ENCODE results near the gene SMG5. TPM values are rescaled to one million over a fixed set of nuclear protein-coding genes. Genes with fewer than 3 reads are reported as not detected.

The SMG5 gene
- total RNA-seq, 6 experiments from 2014 or later = 46.8 to 56.5 (median 50.6) TPM

DNA sequence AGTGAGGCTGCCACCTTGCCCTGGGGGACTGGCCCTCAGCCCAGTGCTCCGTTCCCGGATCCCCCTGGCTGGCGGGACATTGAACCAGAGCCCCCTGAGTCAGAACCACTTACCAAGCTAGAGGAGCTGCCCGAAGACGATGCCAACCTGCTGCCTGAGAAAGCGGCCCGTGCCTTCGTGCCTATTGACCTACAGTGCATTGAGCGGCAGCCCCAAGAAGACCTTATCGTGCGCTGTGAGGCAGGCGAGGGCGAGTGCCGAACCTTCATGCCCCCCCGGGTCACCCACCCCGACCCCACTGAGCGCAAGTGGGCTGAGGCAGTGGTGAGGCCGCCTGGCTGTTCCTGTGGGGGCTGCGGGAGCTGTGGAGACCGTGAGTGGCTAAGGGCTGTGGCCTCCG lies 2.8 kb upstream of the SMG5 start:
- Mint-ChIP-seq H3K4me1 (ENCODE audit: low read depth) (peaks cover 34% of the 10 kb centered on the region), H3K27ac (no peak overlapping the region), H3K27me3 (ENCODE audit: insufficient read depth) (peaks cover 6% of the 10 kb centered on the region), H3K9me3 (no peaks in the 10 kb centered on the region), H3K36me3 (ENCODE audit: low read depth) (peaks cover 4% of the 10 kb centered on the region; the same call in 1 of the 2 replicates), H3K4me3 (no peak overlapping the region)
- no peak for DNase-seq
- no peak for TF ChIP-seq CTCF (IDR thresholded peaks at IDR 0.05)

DNA sequence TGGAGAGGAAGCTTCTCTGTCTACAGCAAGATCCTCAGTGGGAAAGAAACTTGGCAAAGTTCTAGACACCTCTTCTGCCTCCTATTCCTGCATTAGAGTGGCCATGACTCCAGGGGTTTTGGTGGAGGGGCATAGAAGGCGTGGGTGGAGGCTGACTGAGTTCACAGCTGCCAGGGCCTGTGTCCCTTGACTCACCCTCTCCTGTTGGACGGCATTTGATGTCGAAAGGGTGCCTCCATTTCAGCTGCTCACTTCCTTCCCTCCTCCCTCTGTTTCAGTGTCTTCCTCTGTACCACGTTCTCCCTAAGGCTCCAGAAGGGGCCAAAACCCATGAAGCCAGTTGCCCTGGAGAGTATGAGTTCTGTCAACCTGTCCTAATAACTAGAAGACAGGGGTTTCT lies 2.1 kb upstream of the SMG5 start:
- TF ChIP-seq CTCF (IDR thresholded peaks at IDR 0.05) = no peak
- Mint-ChIP-seq H3K36me3 (ENCODE audit: low read depth) (peaks cover 2% of the 10 kb centered on the region; the same call in 1 of the 2 replicates), H3K9me3 (no peaks in the 10 kb centered on the region), H3K4me3 (peak overlapping the region; percentile 90; the same call in 1 of the 2 replicates), H3K27ac (peak overlapping the region; percentile 58; the same call in 1 of the 2 replicates), H3K4me1 (ENCODE audit: low read depth) (peaks cover 40% of the 10 kb centered on the region), H3K27me3 (ENCODE audit: insufficient read depth) (peaks cover 6% of the 10 kb centered on the region)
- DNase-seq = no peak

GRCh38 chr1:156284112-156284511 lies 1.5 kb upstream of the SMG5 start, which contains the start of gene TMEM79:
TMEM79 (plus strand) TSS chr1:156284325; CDS start chr1:156285227, 902 bp downstream.
- H3K9me3 Mint-ChIP-seq = no peaks in the 10 kb centered on the region
- H3K4me3 Mint-ChIP-seq = peak within 1 kb of the TSS; percentile 90
- peaks cover 40% of the 10 kb centered on the region for H3K4me1 Mint-ChIP-seq (ENCODE audit: low read depth)
- H3K36me3 Mint-ChIP-seq (ENCODE audit: low read depth) = no peaks in the 10 kb centered on the region
- H3K27ac Mint-ChIP-seq = peak within 1 kb of the TSS; percentile 76
- H3K27me3 Mint-ChIP-seq (ENCODE audit: insufficient read depth) = peaks cover 6% of the 10 kb centered on the region
- DNase-seq = no peak
- TF ChIP-seq CTCF (IDR thresholded peaks at IDR 0.05) = no peak

DNA sequence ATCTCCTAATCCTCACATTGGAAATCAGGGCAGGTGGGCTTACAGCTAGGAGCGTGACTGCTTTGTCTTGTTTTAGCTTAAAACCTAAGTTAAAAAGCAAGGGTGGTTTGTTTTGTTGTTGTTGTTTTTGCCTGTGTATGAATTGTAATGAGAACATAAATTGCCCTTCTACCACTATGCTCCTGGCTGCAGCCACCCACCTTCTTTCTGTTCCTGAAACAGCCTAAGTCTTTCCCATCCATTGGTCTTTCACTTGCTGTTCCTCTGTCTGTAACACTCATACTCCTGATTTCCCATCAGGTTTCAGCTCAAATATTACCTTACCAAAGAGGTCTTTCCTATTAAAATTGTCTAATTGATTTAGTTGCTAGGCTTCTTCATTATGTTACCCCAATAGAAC lies 896 bp upstream of the SMG5 start:
- Mint-ChIP-seq H3K4me3 (peak overlapping the region; percentile 90), H3K27ac (peak overlapping the region; percentile 75), H3K27me3 (ENCODE audit: insufficient read depth) (peaks cover 6% of the 10 kb centered on the region), H3K9me3 (no peaks in the 10 kb centered on the region), H3K4me1 (ENCODE audit: low read depth) (peaks cover 40% of the 10 kb centered on the region), H3K36me3 (ENCODE audit: low read depth) (peaks cover 3% of the 10 kb centered on the region)
- no peak for DNase-seq
- no peak for TF ChIP-seq CTCF (IDR thresholded peaks at IDR 0.05)

- Mint-ChIP-seq H3K4me3 (peak overlapping the region; percentile 90), H3K27ac (peak overlapping the region; percentile 75), H3K36me3 (ENCODE audit: low read depth) (peaks cover 19% of the 10 kb centered on the region), H3K27me3 (ENCODE audit: insufficient read depth) (peaks cover 6% of the 10 kb centered on the region), H3K4me1 (ENCODE audit: low read depth) (peaks cover 40% of the 10 kb centered on the region), H3K9me3 (no peaks in the 10 kb centered on the region)
- no peak for DNase-seq
- no peak for TF ChIP-seq CTCF (IDR thresholded peaks at IDR 0.05)
Measured at GRCh38 chr1:156281693-156282478, 739 bp downstream of the SMG5 start.

Data from HFFc6 (cell line).